ENCODE measurements around the gene AJAP1. TPM values are rescaled to one million over a fixed set of nuclear protein-coding genes. Genes with fewer than 3 reads are reported as not detected.

The AJAP1 gene
- total RNA-seq, 1 experiment from 2014 or later: not detected

DNA sequence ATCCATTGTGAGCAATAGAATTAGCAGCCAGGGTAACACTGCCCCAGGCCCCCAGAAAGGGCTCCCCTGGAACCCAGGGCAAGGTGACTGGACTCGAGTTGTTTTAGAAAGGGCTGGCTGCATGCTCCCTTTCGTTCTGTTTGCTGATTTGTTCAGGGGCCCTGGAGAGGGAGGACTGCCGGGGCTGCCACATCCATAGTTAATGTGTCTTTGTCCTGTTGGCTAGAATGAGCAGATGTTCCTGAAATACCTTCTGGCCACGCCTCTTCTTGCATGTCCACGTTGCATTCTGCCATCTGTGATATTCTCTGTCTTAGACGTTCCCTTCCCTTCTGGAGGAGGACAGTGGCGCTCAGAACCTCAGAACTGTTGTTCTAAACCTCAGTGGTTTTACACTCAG lies 118.8 kb downstream of the AJAP1 start:
- H3K9me3 ChIP-seq (ENCODE audit: insufficient read depth, low read depth): no peaks in the 10 kb centered on the region
- H2AFZ ChIP-seq: no peak overlapping the region
- POLR2A ChIA-PET (ENCODE audit: unreplicated experiment): no interaction called here
- H3K36me3 ChIP-seq (ENCODE audit: low read depth): no peaks in the 10 kb centered on the region
- CTCF ChIA-PET: no interaction called here
- H3K27ac ChIP-seq: no peak overlapping the region
- H3K79me2 ChIP-seq (ENCODE audit: low read depth): no peaks in the 10 kb centered on the region
- H3K4me2 ChIP-seq: no peak overlapping the region
- BruUV-seq (replicated peaks): no TSS peak
- H3F3A ChIP-seq (ENCODE audit: insufficient read depth, low read depth): no peaks in the 10 kb centered on the region
- no peak overlapping the region for H3K4me3 ChIP-seq
- DNase-seq: no peak
- intact Hi-C loops (cut with micrococcal nuclease; ENCODE audit: unreplicated experiment): no loop called here
- no peaks in the 10 kb centered on the region for H4K20me1 ChIP-seq (ENCODE audit: insufficient read depth)
- TF ChIP-seq, protein P1, sequence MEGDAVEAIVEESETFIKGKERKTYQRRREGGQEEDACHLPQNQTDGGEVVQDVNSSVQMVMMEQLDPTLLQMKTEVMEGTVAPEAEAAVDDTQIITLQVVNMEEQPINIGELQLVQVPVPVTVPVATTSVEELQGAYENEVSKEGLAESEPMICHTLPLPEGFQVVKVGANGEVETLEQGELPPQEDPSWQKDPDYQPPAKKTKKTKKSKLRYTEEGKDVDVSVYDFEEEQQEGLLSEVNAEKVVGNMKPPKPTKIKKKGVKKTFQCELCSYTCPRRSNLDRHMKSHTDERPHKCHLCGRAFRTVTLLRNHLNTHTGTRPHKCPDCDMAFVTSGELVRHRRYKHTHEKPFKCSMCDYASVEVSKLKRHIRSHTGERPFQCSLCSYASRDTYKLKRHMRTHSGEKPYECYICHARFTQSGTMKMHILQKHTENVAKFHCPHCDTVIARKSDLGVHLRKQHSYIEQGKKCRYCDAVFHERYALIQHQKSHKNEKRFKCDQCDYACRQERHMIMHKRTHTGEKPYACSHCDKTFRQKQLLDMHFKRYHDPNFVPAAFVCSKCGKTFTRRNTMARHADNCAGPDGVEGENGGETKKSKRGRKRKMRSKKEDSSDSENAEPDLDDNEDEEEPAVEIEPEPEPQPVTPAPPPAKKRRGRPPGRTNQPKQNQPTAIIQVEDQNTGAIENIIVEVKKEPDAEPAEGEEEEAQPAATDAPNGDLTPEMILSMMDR (conservative IDR thresholded peaks at IDR 0.05): no peak
- no peak for TF ChIP-seq EZH2 (IDR thresholded peaks at IDR 0.05; ENCODE audit: low read depth)
- H3K9me2 ChIP-seq (ENCODE audit: insufficient read depth): no peaks in the 10 kb centered on the region
- no peaks in the 10 kb centered on the region for H3K4me1 ChIP-seq (replicated peaks; ENCODE audit: insufficient read depth)
- peaks cover 47% of the 10 kb centered on the region for H3K27me3 ChIP-seq (ENCODE audit: insufficient read depth, low read depth)

DNA sequence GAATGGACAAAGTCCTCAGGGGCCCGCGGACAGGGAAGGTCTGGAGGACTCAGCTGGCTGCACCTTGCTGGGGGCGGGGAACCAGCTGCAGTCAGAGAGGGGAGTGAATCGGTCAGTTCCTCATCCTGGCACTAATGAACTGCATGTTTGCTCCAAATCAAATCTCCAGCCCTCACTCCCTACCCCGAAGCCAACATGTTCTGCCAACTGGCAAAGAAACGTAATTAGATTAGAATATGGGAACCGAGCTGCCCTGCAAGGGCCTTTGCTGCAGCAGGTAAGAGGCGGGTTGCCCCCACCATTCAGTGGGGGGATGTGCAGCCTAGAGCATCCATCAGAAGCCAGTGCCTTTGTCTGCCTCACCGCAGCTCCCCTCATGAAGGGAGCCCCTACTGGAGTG lies 121.1 kb downstream of the AJAP1 start:
- ChIA-PET POLR2A (ENCODE audit: unreplicated experiment) (no interaction called here), CTCF (no interaction called here)
- H3K4me3 ChIP-seq: no peak overlapping the region
- H3K27ac ChIP-seq: no peak overlapping the region
- no peak overlapping the region for H3K4me2 ChIP-seq
- no peaks in the 10 kb centered on the region for H3K9me3 ChIP-seq (ENCODE audit: insufficient read depth, low read depth)
- H3K79me2 ChIP-seq (ENCODE audit: low read depth): no peaks in the 10 kb centered on the region
- no peaks in the 10 kb centered on the region for H3K36me3 ChIP-seq (ENCODE audit: low read depth)
- H3K9me2 ChIP-seq (ENCODE audit: insufficient read depth): no peaks in the 10 kb centered on the region
- no peaks in the 10 kb centered on the region for H3K4me1 ChIP-seq (replicated peaks; ENCODE audit: insufficient read depth)
- peaks cover 51% of the 10 kb centered on the region for H3K27me3 ChIP-seq (ENCODE audit: insufficient read depth, low read depth)
- intact Hi-C loops (cut with micrococcal nuclease; ENCODE audit: unreplicated experiment): no loop called here
- no peaks in the 10 kb centered on the region for H3F3A ChIP-seq (ENCODE audit: insufficient read depth, low read depth)
- TF ChIP-seq, protein P1 (conservative IDR thresholded peaks at IDR 0.05): no peak
- TF ChIP-seq EZH2 (IDR thresholded peaks at IDR 0.05; ENCODE audit: low read depth): no peak
- no peak for DNase-seq
- no TSS peak for BruUV-seq (replicated peaks)
- H4K20me1 ChIP-seq (ENCODE audit: insufficient read depth): no peaks in the 10 kb centered on the region
- H2AFZ ChIP-seq: no peak overlapping the region

DNA sequence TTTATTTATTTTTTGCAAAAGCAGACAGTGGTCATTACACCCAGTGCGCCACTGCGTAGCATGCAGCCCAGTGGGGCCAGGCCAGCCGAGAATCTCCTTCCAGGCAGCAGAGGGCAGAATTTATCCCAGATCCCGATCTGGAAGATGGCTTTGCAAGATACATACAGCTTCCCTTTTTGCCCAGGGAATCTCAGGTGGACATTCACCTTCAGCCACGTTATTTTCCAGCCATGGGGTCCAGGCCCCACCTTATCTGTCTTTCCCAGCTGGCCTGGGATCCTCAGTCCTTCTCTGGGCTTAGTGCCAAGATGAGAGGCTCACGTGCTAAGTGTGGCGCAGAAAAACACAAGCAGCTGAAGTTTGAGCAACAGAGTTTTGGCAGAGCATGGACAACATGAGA lies 123.6 kb downstream of the AJAP1 start:
- no peaks in the 10 kb centered on the region for H3K9me2 ChIP-seq (ENCODE audit: insufficient read depth)
- H3K27ac ChIP-seq: no peak overlapping the region
- H4K20me1 ChIP-seq (ENCODE audit: insufficient read depth): no peaks in the 10 kb centered on the region
- H3K79me2 ChIP-seq (ENCODE audit: low read depth): no peaks in the 10 kb centered on the region
- intact Hi-C loops (cut with micrococcal nuclease; ENCODE audit: unreplicated experiment): no loop called here
- TF ChIP-seq, protein P1 (conservative IDR thresholded peaks at IDR 0.05): 0 out of 2 replicates have a peak, but pooled peaks have one; percentile 12
- no peak for TF ChIP-seq EZH2 (IDR thresholded peaks at IDR 0.05; ENCODE audit: low read depth)
- H3K4me3 ChIP-seq: no peak overlapping the region
- no peaks in the 10 kb centered on the region for H3K4me1 ChIP-seq (replicated peaks; ENCODE audit: insufficient read depth)
- ChIA-PET CTCF (interaction anchor here (0.6 kb wide), 1 partner anchor 730 kb away, joined by 3 read pairs; no protein-coding TSS in a partner anchor), POLR2A (ENCODE audit: unreplicated experiment) (no interaction called here)
- no peaks in the 10 kb centered on the region for H3F3A ChIP-seq (ENCODE audit: insufficient read depth, low read depth)
- H3K36me3 ChIP-seq (ENCODE audit: low read depth): no peaks in the 10 kb centered on the region
- peaks cover 60% of the 10 kb centered on the region for H3K27me3 ChIP-seq (ENCODE audit: insufficient read depth, low read depth)
- H3K4me2 ChIP-seq: no peak overlapping the region
- BruUV-seq (replicated peaks): no TSS peak
- no peak overlapping the region for H2AFZ ChIP-seq
- no peak for DNase-seq
- H3K9me3 ChIP-seq (ENCODE audit: insufficient read depth, low read depth): no peaks in the 10 kb centered on the region
